GM15510 (cell line): Measurements from ENCODE around the gene CTAGE1.

ENCODE experiments used
- POLR2A ChIP-seq: IDR thresholded peaks from 3 replicates; pipeline ENCODE4 v1.6.1; 2011; ENCODE audit warnings: borderline replicate concordance; ENCODE audit not compliant: insufficient read length; ENCODE audit errors: extremely low read depth

CTAGE1 gene

GRCh38 chr18:22417496-22418188, at the start of gene CTAGE1:
Gene CTAGE1, minus strand, starts transcription at chr18:22417915. Its CDS starts 104 bp downstream, at chr18:22417811.
- no peak for TF ChIP-seq POLR2A

GRCh38 chr18:22466608-22467395, 49.1 kb upstream of the CTAGE1 start:
- TF ChIP-seq POLR2A, result no peak

GRCh38 chr18:22465859-22466457, 48.2 kb upstream of the CTAGE1 start:
- TF ChIP-seq POLR2A, result no peak

GRCh38 chr18:22463076-22463475, 45.4 kb upstream of the CTAGE1 start:
- TF ChIP-seq POLR2A, result no peak

- TF ChIP-seq POLR2A, result no peak
Observed at GRCh38 chr18:22459491-22459890, 41.8 kb upstream of the CTAGE1 start.

- no peak for TF ChIP-seq POLR2A
Observed at GRCh38 chr18:22457524-22457923, 39.8 kb upstream of the CTAGE1 start.

- TF ChIP-seq POLR2A, result no peak
Observed at GRCh38 chr18:22456547-22456946, 38.8 kb upstream of the CTAGE1 start.

- TF ChIP-seq POLR2A, result no peak
Observed at GRCh38 chr18:22456116-22456480, 38.4 kb upstream of the CTAGE1 start.

- no peak for TF ChIP-seq POLR2A
Observed at GRCh38 chr18:22455425-22456115, 37.9 kb upstream of the CTAGE1 start.

- TF ChIP-seq POLR2A, result no peak
Observed at GRCh38 chr18:22453315-22453714, 35.6 kb upstream of the CTAGE1 start.

- TF ChIP-seq POLR2A, result no peak
Observed at GRCh38 chr18:22452226-22452668, 34.5 kb upstream of the CTAGE1 start.

- TF ChIP-seq POLR2A, result no peak
Observed at GRCh38 chr18:22451796-22452195, 34.1 kb upstream of the CTAGE1 start.

GRCh38 chr18:22448238-22448637, 30.5 kb upstream of the CTAGE1 start:
- TF ChIP-seq POLR2A, result no peak

- no peak for TF ChIP-seq POLR2A
Observed at GRCh38 chr18:22447792-22448191, 30.1 kb upstream of the CTAGE1 start.

GRCh38 chr18:22446911-22447310, 29.2 kb upstream of the CTAGE1 start:
- no peak for TF ChIP-seq POLR2A
